Measurements from ENCODE around the gene PCDHGA8. TPM values are rescaled to one million over a fixed set of nuclear protein-coding genes. Genes with fewer than 3 reads are reported as not detected.

The PCDHGA8 gene
- polyA plus RNA-seq, 2 of the 4 experiments (the other 2 are of a cell fraction), result 0.03 to 0.08 TPM

GRCh38 chr5:141343242-141343952 lies 49.0 kb upstream of the PCDHGA8 start, which contains the start of gene PCDHGA3:
Gene PCDHGA3, plus strand, starts transcription at chr5:141343829. Its CDS starts 205 bp downstream, at chr5:141344034.
- Histone ChIP-seq H3K4me3 (no peak within 1 kb of the TSS), H3K9me3 (peaks cover 31% of the 10 kb centered on the region), H3K4me2 (no peak within 1 kb of the TSS), H3K27ac (no peak within 1 kb of the TSS), H3K4me1 (no peaks in the 10 kb centered on the region)
- POLR2A ChIA-PET, result no interaction called here
- FAIRE-seq (no peak), ATAC-seq (0 out of 6 replicates have a peak, but pooled peaks of 1 of the 2 experiments have one; percentile 34), DNase-seq (ENCODE audit: low read depth in 1 of 2, low spot score in 1 of 2) (peak in 1 of 2 experiments; percentile 61)
- CTCF ChIA-PET, result interaction anchor here (0.9 to 2.2 kb wide), 4 partner anchors 40 to 224 kb away, joined by 3 to 8 read pairs (median 6); partner anchors contain the start of gene PCDHGA7
- TF ChIP-seq RAD21 (conservative IDR thresholded peaks at IDR 0.05 in 1 of 2, IDR thresholded peaks at IDR 0.05 in 1 of 2), result peak in 1 of 2 experiments; percentile 32; a peak in 1 of 5 replicates
- no peak for TF ChIP-seq ELK1 (IDR thresholded peaks at IDR 0.05; ENCODE audit: low read depth, low read length)
- 25% methylated on average over 9 of the region's 9 CpGs for WGBS (ENCODE audit: missing lambda C conversion rate)

GRCh38 chr5:141343953-141344463 lies 48.4 kb upstream of the PCDHGA8 start:
- TF ChIP-seq KDM5A (IDR thresholded peaks at IDR 0.05), result no peak
- TF ChIP-seq NPAS2 (CRISPR knock-in tag; IDR thresholded peaks at IDR 0.05; ENCODE audit: borderline replicate concordance), result no peak
- no peak for TF ChIP-seq JUN (IDR thresholded peaks at IDR 0.05)
- no peak for TF ChIP-seq RFX5 (IDR thresholded peaks at IDR 0.05)
- no peak for TF ChIP-seq USF2 (IDR thresholded peaks at IDR 0.05)
- TF ChIP-seq ZNF302 (CRISPR knock-in tag; IDR thresholded peaks at IDR 0.05), result no peak
- TF ChIP-seq BCL3 (IDR thresholded peaks at IDR 0.05), result no peak
- no peak for TF ChIP-seq JUNB (IDR thresholded peaks at IDR 0.05)
- TF ChIP-seq NFE2L2 (conservative IDR thresholded peaks at IDR 0.05; ENCODE audit: low read length), result no peak
- no peak for TF ChIP-seq CHD2 (IDR thresholded peaks at IDR 0.05; ENCODE audit: low read length, partially characterized antibody)
- TF ChIP-seq ZSCAN20 (CRISPR knock-in tag; IDR thresholded peaks at IDR 0.05), result no peak
- no peak for TF ChIP-seq CBX8 (IDR thresholded peaks at IDR 0.05)
- no peak for TF ChIP-seq ESRRA (IDR thresholded peaks at IDR 0.05; ENCODE audit: borderline replicate concordance, low read length)
- TF ChIP-seq TP53 (CRISPR knock-in tag; IDR thresholded peaks at IDR 0.05), result no peak
- no peak for TF ChIP-seq HES2 (IDR thresholded peaks at IDR 0.05)
- no peak for TF ChIP-seq CEBPB (IDR thresholded peaks at IDR 0.05)
- no peak for TF ChIP-seq SMC3 (IDR thresholded peaks at IDR 0.05)
- WGBS (ENCODE audit: missing lambda C conversion rate), result 80% methylated on average over 31 of the region's 31 CpGs
- ATAC-seq, result no peak
- FAIRE-seq, result no peak
- Histone ChIP-seq H3K27ac (no peak overlapping the region), H3K4me1 (no peaks in the 10 kb centered on the region), H3K4me2 (no peak overlapping the region), H3K9me3 (peaks cover 25% of the 10 kb centered on the region), H3K4me3 (no peak overlapping the region)
- DNase-seq (ENCODE audit: low read depth in 1 of 2, low spot score in 1 of 2), result no peak
- POLR2A ChIA-PET, result no interaction called here
- CTCF ChIA-PET, result interaction anchor here (0.9 to 2.2 kb wide), 4 partner anchors 39 to 223 kb away, joined by 3 to 8 read pairs (median 6); partner anchors contain the start of gene PCDHGA7

GRCh38 chr5:141345327-141345726 lies 47.1 kb upstream of the PCDHGA8 start:
- peaks cover 16% of the 10 kb centered on the region for H3K9me3 ChIP-seq
- ChIA-PET CTCF (interaction anchor here (1.1 to 2.2 kb wide), 4 partner anchors 14 to 222 kb away, joined by 3 to 8 read pairs (median 4); no protein-coding TSS in a partner anchor), POLR2A (no interaction called here)
- DNase-seq (ENCODE audit: low read depth in 1 of 2, low spot score in 1 of 2) (no peak), ATAC-seq (no peak), FAIRE-seq (no peak)
- H3K4me1 ChIP-seq, result no peaks in the 10 kb centered on the region
- no peak overlapping the region for H3K27ac ChIP-seq
- no peak overlapping the region for H3K4me3 ChIP-seq
- no peak overlapping the region for H3K4me2 ChIP-seq
- WGBS (ENCODE audit: missing lambda C conversion rate), result 87% methylated on average over 20 of the region's 20 CpGs
- TF ChIP-seq RCOR1 (IDR thresholded peaks at IDR 0.05; ENCODE audit: low read depth, low read length) (no peak), HOXA7 (CRISPR knock-in tag; IDR thresholded peaks at IDR 0.05) (no peak), USF2 (IDR thresholded peaks at IDR 0.05) (no peak), TP53 (CRISPR knock-in tag; IDR thresholded peaks at IDR 0.05) (no peak), RAD21 (conservative IDR thresholded peaks at IDR 0.05 in 1 of 2, IDR thresholded peaks at IDR 0.05 in 1 of 2) (no peak), MAX (IDR thresholded peaks at IDR 0.05) (no peak), CHD4 (IDR thresholded peaks at IDR 0.05; ENCODE audit: borderline replicate concordance) (no peak), ELK1 (IDR thresholded peaks at IDR 0.05; ENCODE audit: low read depth, low read length) (no peak), FOSL2 (IDR thresholded peaks at IDR 0.05) (no peak), FOSL2 (CRISPR knock-in tag; IDR thresholded peaks at IDR 0.05) (no peak), EP300 (IDR thresholded peaks at IDR 0.05) (no peak)
